ENCODE data around the gene ZSCAN18. TPM values are rescaled to one million over a fixed set of nuclear protein-coding genes. Genes with fewer than 3 reads are reported as not detected.

ZSCAN18 gene
- total and polyA plus RNA-seq, 9 of the 15 experiments (the other 6 are each of a cell fraction or from before 2014, with no cell fraction given), result 0.07 to 1.9 (median 0.31) TPM; not detected in 1

- Histone ChIP-seq H4K20me1 (replicated peaks; ENCODE audit: control insufficient read depth, insufficient read depth, low read length) (no peaks in the 10 kb centered on the region), H3K27me3 (ENCODE audit: control insufficient read depth in 2 of 2, insufficient read depth in 2 of 2, low read length in 2 of 2) (no peaks in the 10 kb centered on the region), H3K79me2 (ENCODE audit: control insufficient read depth, insufficient read depth, low read length) (no peaks in the 10 kb centered on the region), H3K4me2 (ENCODE audit: insufficient read depth, low read length) (no peak overlapping the region), H3K9me1 (ENCODE audit: control insufficient read depth, insufficient read depth, low read length) (no peaks in the 10 kb centered on the region), H2AFZ (ENCODE audit: low read depth, low read length) (no peak overlapping the region), H3K36me3 (ENCODE audit: control insufficient read depth, insufficient read depth, low read length) (no peaks in the 10 kb centered on the region), H3K4me3 (no peak overlapping the region), H3K9ac (ENCODE audit: insufficient read depth in 1 of 2, low read depth in 2 of 2, low read length in 2 of 2) (no peak overlapping the region), H3K9me3 (replicated peaks; ENCODE audit: control insufficient read depth, insufficient read depth, low read depth, low read length) (no peaks in the 10 kb centered on the region), H3K27ac (ENCODE audit: extremely low read depth, low read depth, low read length) (no peak overlapping the region), H3K4me1 (replicated peaks in 1 of 2; ENCODE audit: control insufficient read depth in 2 of 2, insufficient read depth in 2 of 2, low read length in 2 of 2) (peaks cover 0 to under 1% of the 10 kb centered on the region in 2 experiments; a peak in 1 of 5 replicates)
- BruUV-seq (replicated peaks), result no TSS peak
- in situ Hi-C loops (cut with MboI) (no loop called here), intact Hi-C loops (cut with micrococcal nuclease) (no loop called here)
- WGBS (ENCODE audit: insufficient coverage, low coverage, missing lambda C conversion rate), result 1% methylated on average over 16 of the region's 16 CpGs
- ChIA-PET CTCF (ENCODE audit: low intra/inter-chr PET ratio) (interaction anchor here (0.7 kb wide), 1 partner anchor 65 kb away, joined by 3 read pairs; no protein-coding TSS in a partner anchor), POLR2A (interaction anchor here (0.6 kb wide), 1 partner anchor 63 kb away, joined by 3 read pairs; no protein-coding TSS in a partner anchor)
- DNase-seq (ENCODE audit: extremely low read depth in 1 of 4, low spot score in 3 of 4), result no peak
- no peak for TF ChIP-seq BRD9 (IDR thresholded peaks at IDR 0.05; ENCODE audit: low read depth, partially characterized antibody)
- ATAC-seq, result no peak
- FAIRE-seq, result no peak
Measured at GRCh38 chr19:58089846-58090245, 8.2 kb downstream of the ZSCAN18 start.

GRCh38 chr19:58088521-58089052, 9.4 kb downstream of the ZSCAN18 start:
- no peak overlapping the region for H3K4me2 ChIP-seq (ENCODE audit: insufficient read depth, low read length)
- no peaks in the 10 kb centered on the region for H4K20me1 ChIP-seq (replicated peaks; ENCODE audit: control insufficient read depth, insufficient read depth, low read length)
- H3K9me1 ChIP-seq (ENCODE audit: control insufficient read depth, insufficient read depth, low read length), result no peaks in the 10 kb centered on the region
- H3K36me3 ChIP-seq (ENCODE audit: control insufficient read depth, insufficient read depth, low read length), result no peaks in the 10 kb centered on the region
- CTCF ChIA-PET (ENCODE audit: low intra/inter-chr PET ratio), result no interaction called here
- in situ Hi-C loops (cut with MboI), result no loop called here
- H3K27ac ChIP-seq (ENCODE audit: extremely low read depth, low read depth, low read length), result no peak overlapping the region
- no TSS peak for BruUV-seq (replicated peaks)
- intact Hi-C loops (cut with micrococcal nuclease), result no loop called here
- H3K79me2 ChIP-seq (ENCODE audit: control insufficient read depth, insufficient read depth, low read length), result no peaks in the 10 kb centered on the region
- H3K27me3 ChIP-seq (ENCODE audit: control insufficient read depth in 2 of 2, insufficient read depth in 2 of 2, low read length in 2 of 2), result no peaks in the 10 kb centered on the region
- H3K4me1 ChIP-seq (replicated peaks in 1 of 2; ENCODE audit: control insufficient read depth in 2 of 2, insufficient read depth in 2 of 2, low read length in 2 of 2), result peaks cover 0 to 7% of the 10 kb centered on the region in 2 experiments; a peak in 1 of 5 replicates
- no peak overlapping the region for H3K9ac ChIP-seq (ENCODE audit: insufficient read depth in 1 of 2, low read depth in 2 of 2, low read length in 2 of 2)
- POLR2A ChIA-PET, result no interaction called here
- H2AFZ ChIP-seq (ENCODE audit: low read depth, low read length), result no peak overlapping the region
- no peak for FAIRE-seq
- no peaks in the 10 kb centered on the region for H3K9me3 ChIP-seq (replicated peaks; ENCODE audit: control insufficient read depth, insufficient read depth, low read depth, low read length)
- no peak overlapping the region for H3K4me3 ChIP-seq
- no peak for ATAC-seq
- DNase-seq (ENCODE audit: extremely low read depth in 1 of 4, low spot score in 3 of 4), result no peak
- 2% methylated on average over 12 of the region's 13 CpGs for WGBS (ENCODE audit: insufficient coverage, low coverage, missing lambda C conversion rate)
- TF ChIP-seq FOXM1 (IDR thresholded peaks at IDR 0.05; ENCODE audit: low read depth) (no peak), FOXM1 (CRISPR knock-in tag; IDR thresholded peaks at IDR 0.05; ENCODE audit: low read depth) (no peak), SUPT5H (IDR thresholded peaks at IDR 0.05) (no peak), TSHZ1 (CRISPR knock-in tag; IDR thresholded peaks at IDR 0.05) (no peak), SIX5 (IDR thresholded peaks at IDR 0.05; ENCODE audit: borderline replicate concordance in 1 of 2, insufficient read depth in 1 of 2, low read depth in 1 of 2, low read length in 2 of 2) (no peak), DDX20 (tag; IDR thresholded peaks at IDR 0.05; ENCODE audit: low read depth) (no peak), RBM17 (IDR thresholded peaks at IDR 0.05; ENCODE audit: borderline replicate concordance, low read depth, low read length) (no peak), BRD9 (IDR thresholded peaks at IDR 0.05; ENCODE audit: low read depth, partially characterized antibody) (no peak), ZNF3 (CRISPR knock-in tag; IDR thresholded peaks at IDR 0.05) (no peak), HMGN3 (IDR thresholded peaks at IDR 0.05; ENCODE audit: borderline replicate concordance, extremely low read depth, insufficient read length, low read depth, low read length) (no peak), ZNF551 (CRISPR knock-in tag; IDR thresholded peaks at IDR 0.05) (no peak), RHOXF2B (CRISPR knock-in tag; conservative IDR thresholded peaks at IDR 0.05) (no peak), FOXA3 (CRISPR knock-in tag; conservative IDR thresholded peaks at IDR 0.05 in 1 of 2, IDR thresholded peaks at IDR 0.05 in 1 of 2) (no peak)
